Suprapubic skin (tissue), 3 donors: ENCODE data around the gene REXO1.

Experiments
- EP300 ChIP-seq: sonication (generic); formaldehyde crosslinking; IDR thresholded peaks from one replicate; pipeline ENCODE4 v1.6.1; 2017; ENCODE audit warnings: antibody characterized with exemption
- TF ChIP-seq, protein P1 (sequence below), 2 donors: fragments of 200-600 bp in 1 of 2; fragments of 450-650 bp in 1 of 2; sonication (generic) in 1 of 2; IDR thresholded peaks; one replicate each; pipeline ENCODE4 v1.5.1; 2016 to 2019; ENCODE audit warnings: antibody characterized with exemption in 2 of 2, mild to moderate bottlenecking in 1 of 2, moderate library complexity in 1 of 2

DNA sequence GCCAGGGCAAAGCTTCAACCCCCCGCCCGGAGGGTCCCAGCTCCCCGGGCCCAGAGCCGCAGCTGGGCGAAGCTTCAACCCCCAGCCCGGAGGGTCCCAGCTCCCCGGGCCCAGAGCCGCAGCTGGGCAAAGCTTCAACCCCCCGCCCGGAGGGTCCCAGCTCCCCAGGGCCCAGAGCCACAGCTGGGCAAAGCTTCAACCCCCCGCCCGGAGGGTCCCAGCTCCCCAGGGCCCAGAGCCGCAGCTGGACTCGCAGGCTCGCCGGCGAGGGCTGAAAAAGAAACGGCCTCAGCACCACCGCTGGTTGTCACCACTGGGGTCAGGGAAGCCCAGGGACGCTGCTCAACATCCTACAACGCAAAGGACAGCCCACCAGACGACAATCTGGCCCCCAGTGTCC lies 5.2 kb downstream of the REXO1 start:
- no peak for TF ChIP-seq EP300
- TF ChIP-seq, protein P1, sequence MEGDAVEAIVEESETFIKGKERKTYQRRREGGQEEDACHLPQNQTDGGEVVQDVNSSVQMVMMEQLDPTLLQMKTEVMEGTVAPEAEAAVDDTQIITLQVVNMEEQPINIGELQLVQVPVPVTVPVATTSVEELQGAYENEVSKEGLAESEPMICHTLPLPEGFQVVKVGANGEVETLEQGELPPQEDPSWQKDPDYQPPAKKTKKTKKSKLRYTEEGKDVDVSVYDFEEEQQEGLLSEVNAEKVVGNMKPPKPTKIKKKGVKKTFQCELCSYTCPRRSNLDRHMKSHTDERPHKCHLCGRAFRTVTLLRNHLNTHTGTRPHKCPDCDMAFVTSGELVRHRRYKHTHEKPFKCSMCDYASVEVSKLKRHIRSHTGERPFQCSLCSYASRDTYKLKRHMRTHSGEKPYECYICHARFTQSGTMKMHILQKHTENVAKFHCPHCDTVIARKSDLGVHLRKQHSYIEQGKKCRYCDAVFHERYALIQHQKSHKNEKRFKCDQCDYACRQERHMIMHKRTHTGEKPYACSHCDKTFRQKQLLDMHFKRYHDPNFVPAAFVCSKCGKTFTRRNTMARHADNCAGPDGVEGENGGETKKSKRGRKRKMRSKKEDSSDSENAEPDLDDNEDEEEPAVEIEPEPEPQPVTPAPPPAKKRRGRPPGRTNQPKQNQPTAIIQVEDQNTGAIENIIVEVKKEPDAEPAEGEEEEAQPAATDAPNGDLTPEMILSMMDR (IDR thresholded peaks at IDR 0.05) = no peak
